ENCODE results near the gene TMEFF2.

The TMEFF2 gene

DNA sequence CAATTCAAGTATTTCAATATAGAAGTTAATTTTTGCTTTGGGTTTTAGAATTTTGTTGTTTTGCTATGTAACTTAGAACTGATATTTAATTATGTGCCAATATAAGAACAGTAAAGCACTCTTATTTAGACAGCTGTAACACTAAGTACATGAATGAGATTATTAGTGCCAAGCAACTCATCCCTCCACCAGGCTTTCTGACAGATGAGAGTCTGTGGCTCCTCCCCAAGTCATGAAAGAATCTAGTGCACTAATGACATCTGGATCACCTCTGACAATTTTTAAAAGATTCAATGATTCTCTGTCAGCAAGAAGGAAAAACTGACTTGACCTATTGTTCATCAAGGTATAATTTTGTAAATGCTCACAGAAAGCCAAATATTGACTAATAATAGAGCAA, 67.8 kb downstream of the TMEFF2 start:
- Histone ChIP-seq H3K4me3 (ENCODE audit: low read depth, low read length) (no peak overlapping the region), H3K27me3 (replicated peaks) (no peaks in the 10 kb centered on the region), H3K36me3 (replicated peaks) (no peaks in the 10 kb centered on the region), H3K27ac (no peak overlapping the region)
- DNase-seq, result no peak
- in situ Hi-C loops (cut with HindIII; ENCODE audit: low pct_ligation_motif_present, low sequenced_read_pairs), result no loop called here
- TF ChIP-seq, protein P1, sequence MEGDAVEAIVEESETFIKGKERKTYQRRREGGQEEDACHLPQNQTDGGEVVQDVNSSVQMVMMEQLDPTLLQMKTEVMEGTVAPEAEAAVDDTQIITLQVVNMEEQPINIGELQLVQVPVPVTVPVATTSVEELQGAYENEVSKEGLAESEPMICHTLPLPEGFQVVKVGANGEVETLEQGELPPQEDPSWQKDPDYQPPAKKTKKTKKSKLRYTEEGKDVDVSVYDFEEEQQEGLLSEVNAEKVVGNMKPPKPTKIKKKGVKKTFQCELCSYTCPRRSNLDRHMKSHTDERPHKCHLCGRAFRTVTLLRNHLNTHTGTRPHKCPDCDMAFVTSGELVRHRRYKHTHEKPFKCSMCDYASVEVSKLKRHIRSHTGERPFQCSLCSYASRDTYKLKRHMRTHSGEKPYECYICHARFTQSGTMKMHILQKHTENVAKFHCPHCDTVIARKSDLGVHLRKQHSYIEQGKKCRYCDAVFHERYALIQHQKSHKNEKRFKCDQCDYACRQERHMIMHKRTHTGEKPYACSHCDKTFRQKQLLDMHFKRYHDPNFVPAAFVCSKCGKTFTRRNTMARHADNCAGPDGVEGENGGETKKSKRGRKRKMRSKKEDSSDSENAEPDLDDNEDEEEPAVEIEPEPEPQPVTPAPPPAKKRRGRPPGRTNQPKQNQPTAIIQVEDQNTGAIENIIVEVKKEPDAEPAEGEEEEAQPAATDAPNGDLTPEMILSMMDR (IDR thresholded peaks at IDR 0.05; ENCODE audit: low read depth, low read length, missing control alignments), result no peak

DNA sequence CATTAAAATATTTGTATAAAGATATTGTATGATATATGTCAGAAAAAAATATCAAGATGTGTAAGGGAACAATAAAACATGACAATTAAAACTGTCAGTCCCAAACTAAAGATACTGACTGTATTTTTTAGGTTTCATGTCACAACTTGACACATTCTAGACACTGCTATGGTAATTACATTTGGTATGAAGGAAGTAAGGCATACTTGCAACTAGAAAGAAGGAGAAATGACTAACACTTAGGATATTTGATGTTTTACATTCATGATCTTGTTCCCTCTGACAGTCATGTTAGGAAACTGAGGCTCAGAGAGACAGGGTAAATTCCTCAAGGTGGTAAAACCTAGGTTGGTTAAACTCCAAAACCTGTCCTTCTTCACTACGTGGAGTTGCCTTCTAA, 68.3 kb downstream of the TMEFF2 start:
- DNase-seq, result no peak
- Histone ChIP-seq H3K27me3 (replicated peaks) (no peaks in the 10 kb centered on the region), H3K4me3 (ENCODE audit: low read depth, low read length) (no peak overlapping the region), H3K27ac (no peak overlapping the region), H3K36me3 (replicated peaks) (no peaks in the 10 kb centered on the region)
- TF ChIP-seq, protein P1 (IDR thresholded peaks at IDR 0.05; ENCODE audit: low read depth, low read length, missing control alignments), result no peak
- in situ Hi-C loops (cut with HindIII; ENCODE audit: low pct_ligation_motif_present, low sequenced_read_pairs), result no loop called here

DNA sequence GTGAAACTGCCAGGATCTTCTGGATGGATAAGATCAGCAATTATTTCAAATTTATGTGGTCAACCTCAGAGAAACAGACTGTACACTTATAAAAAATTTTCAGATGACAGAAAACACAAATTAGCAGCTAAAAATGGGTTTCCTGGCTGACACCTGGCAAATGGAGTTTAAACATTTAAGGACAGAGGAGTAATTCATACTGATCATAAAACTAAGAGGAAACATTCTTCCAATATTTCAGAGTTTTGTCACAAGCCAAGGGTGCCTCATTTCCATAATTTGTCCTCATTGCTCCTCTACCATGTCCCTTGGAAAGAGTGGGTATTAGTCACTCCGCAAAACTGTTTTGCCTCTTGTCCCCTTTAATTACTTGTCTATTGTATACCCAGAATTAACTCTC, 70.2 kb downstream of the TMEFF2 start:
- DNase-seq, result no peak
- Histone ChIP-seq H3K27me3 (replicated peaks) (no peaks in the 10 kb centered on the region), H3K36me3 (replicated peaks) (no peaks in the 10 kb centered on the region), H3K4me3 (ENCODE audit: low read depth, low read length) (no peak overlapping the region), H3K27ac (no peak overlapping the region)
- TF ChIP-seq, protein P1 (IDR thresholded peaks at IDR 0.05; ENCODE audit: low read depth, low read length, missing control alignments), result no peak
- in situ Hi-C loops (cut with HindIII; ENCODE audit: low pct_ligation_motif_present, low sequenced_read_pairs), result no loop called here

DNA sequence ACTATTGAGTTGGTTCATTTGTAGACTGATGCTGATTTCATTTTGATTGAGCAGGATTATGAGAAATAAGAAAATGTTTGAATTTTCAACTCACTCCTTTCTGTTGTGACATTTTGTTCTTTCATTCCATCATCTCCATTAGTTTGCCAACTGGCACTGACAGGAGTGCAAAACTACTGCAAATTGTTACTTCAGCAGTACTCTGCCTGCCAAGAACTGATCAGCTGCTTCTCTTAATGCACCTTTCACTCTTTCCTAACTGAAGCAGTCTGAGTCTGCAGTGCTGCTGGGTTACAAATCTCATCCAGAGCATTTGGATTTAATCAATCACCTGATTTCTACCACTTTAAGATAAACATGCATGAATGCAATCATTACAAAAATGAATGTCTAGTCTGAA, 70.9 kb downstream of the TMEFF2 start:
- Histone ChIP-seq H3K27me3 (replicated peaks) (no peaks in the 10 kb centered on the region), H3K36me3 (replicated peaks) (no peaks in the 10 kb centered on the region), H3K27ac (no peak overlapping the region), H3K4me3 (ENCODE audit: low read depth, low read length) (no peak overlapping the region)
- TF ChIP-seq, protein P1 (IDR thresholded peaks at IDR 0.05; ENCODE audit: low read depth, low read length, missing control alignments), result no peak
- in situ Hi-C loops (cut with HindIII; ENCODE audit: low pct_ligation_motif_present, low sequenced_read_pairs), result no loop called here
- DNase-seq, result no peak

DNA sequence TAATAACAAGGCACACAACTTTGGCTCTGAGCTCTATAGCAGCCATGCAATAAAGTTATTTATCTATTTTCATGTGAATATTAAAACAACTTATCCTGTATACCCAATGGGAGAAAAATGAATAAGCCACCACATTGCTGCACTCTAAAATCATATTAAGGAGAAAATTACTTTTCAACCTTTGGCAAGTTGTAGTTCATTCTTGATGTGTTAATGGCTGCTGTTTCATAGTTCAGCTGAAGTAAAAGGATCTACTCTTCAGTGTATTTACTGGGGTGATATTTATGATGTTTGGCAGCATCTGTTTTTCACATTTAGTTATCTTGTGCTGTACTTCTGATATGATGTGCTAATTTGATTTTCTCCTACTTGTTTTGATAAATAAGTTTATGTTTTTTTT, 71.8 kb downstream of the TMEFF2 start:
- Histone ChIP-seq H3K27me3 (replicated peaks) (no peaks in the 10 kb centered on the region), H3K36me3 (replicated peaks) (no peaks in the 10 kb centered on the region), H3K27ac (no peak overlapping the region), H3K4me3 (ENCODE audit: low read depth, low read length) (no peak overlapping the region)
- DNase-seq, result no peak
- in situ Hi-C loops (cut with HindIII; ENCODE audit: low pct_ligation_motif_present, low sequenced_read_pairs), result no loop called here
- TF ChIP-seq, protein P1 (IDR thresholded peaks at IDR 0.05; ENCODE audit: low read depth, low read length, missing control alignments), result no peak

DNA sequence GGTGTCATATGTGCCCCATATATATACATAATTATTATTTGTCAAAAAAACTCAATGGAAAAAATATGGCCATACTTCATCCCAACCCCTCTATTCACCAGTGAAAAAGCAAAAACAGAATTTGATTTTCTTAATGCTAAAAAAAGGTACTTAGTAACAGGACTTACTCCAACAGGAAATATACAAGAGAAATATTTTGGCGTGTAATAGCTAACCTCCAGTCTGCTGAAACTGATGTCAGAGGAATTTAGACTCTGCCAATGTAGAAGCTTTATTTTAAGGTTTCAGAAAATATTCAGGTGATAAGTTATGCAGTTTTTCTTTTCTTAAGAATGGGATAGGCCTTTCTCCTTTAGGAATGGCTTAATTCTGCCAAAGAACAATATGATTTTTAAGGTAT, 72.6 kb downstream of the TMEFF2 start:
- TF ChIP-seq, protein P1 (IDR thresholded peaks at IDR 0.05; ENCODE audit: low read depth, low read length, missing control alignments), result no peak
- no peak overlapping the region for H3K27ac ChIP-seq
- no peak for DNase-seq
- in situ Hi-C loops (cut with HindIII; ENCODE audit: low pct_ligation_motif_present, low sequenced_read_pairs), result no loop called here
- H3K4me3 ChIP-seq (ENCODE audit: low read depth, low read length), result no peak overlapping the region
- no peaks in the 10 kb centered on the region for H3K27me3 ChIP-seq (replicated peaks)
- no peaks in the 10 kb centered on the region for H3K36me3 ChIP-seq (replicated peaks)

Data from brain microvascular endothelial cell (primary cell).